IMR-90 (cell line): ENCODE measurements around the gene REPS2. TPM values are rescaled to one million over a fixed set of nuclear protein-coding genes. Genes with fewer than 3 reads are reported as not detected.
A peak's percentile ranks its signal among the peaks of the same experiment; 100 is the strongest.

Experiments
- ATAC-seq: fragments of 200-7000 bp; cut with Tn5 transposase; 2 replicates; pipeline ENCODE4 v1.9.1; 2020; ENCODE audit warnings: low read depth, mild to moderate bottlenecking, moderate library complexity
- BruUV-seq: library from RNA; stranded (reverse); fragments of 400-500 nt; replicated peaks from 2 replicates; lab custom pipeline; 2021; lab: Mats Ljungman, UMichigan
- CTCF ChIA-PET: fragments of 300-600 bp; formaldehyde crosslinking; extraction: SDS; loops from one replicate; lab custom pipeline; 2021; ENCODE audit warnings: antibody characterized with exemption; lab: Yijun Ruan, JAX
- POLR2A ChIA-PET: fragments of 300-600 bp; sonication (Branson Sonifier 250); formaldehyde crosslinking; loops from one replicate; lab custom pipeline; 2022; ENCODE audit warnings: antibody characterized with exemption; ENCODE audit not compliant: unreplicated experiment; lab: Charles Lee
- DNase-seq: peaks from one replicate; pipeline ENCODE4 v3.0.0; 2013
- H2AFZ ChIP-seq: replicated peaks from 2 replicates; pipeline ENCODE3; 2013; ENCODE audit warnings: low read length, mild to moderate bottlenecking; ENCODE audit not compliant: poor library complexity
- H2AK5ac ChIP-seq: 2 replicates; pipeline ENCODE4 v1.6.1; 2013; ENCODE audit warnings: low read depth, low read length, inconsistent platforms
- H2AK9ac ChIP-seq: replicated peaks from 2 replicates; pipeline ENCODE3; 2013; ENCODE audit warnings: mild to moderate bottlenecking, low read depth, low read length, moderate library complexity; ENCODE audit not compliant: poor library complexity
- H2BK120ac ChIP-seq: 2 replicates; pipeline ENCODE4 v1.6.1; 2013; ENCODE audit warnings: low read depth, low read length, inconsistent platforms
- H2BK15ac ChIP-seq: 3 replicates; pipeline ENCODE4 v1.6.1; 2013; ENCODE audit warnings: low read depth, low read length, inconsistent platforms
- H2BK20ac ChIP-seq: 2 replicates; pipeline ENCODE4 v1.6.1; 2013; ENCODE audit warnings: low read depth, mild to moderate bottlenecking, inconsistent platforms, low read length, moderate library complexity
- H2BK5ac ChIP-seq: 2 replicates; pipeline ENCODE4 v1.6.1; 2013; ENCODE audit warnings: mild to moderate bottlenecking, low read depth, low read length, inconsistent platforms; ENCODE audit not compliant: poor library complexity, severe bottlenecking
- H3K14ac ChIP-seq: replicated peaks from 2 replicates; pipeline ENCODE4 v1.6.1; 2013; ENCODE audit warnings: low read depth, low read length, inconsistent platforms
- H3K18ac ChIP-seq: 2 replicates; pipeline ENCODE4 v1.6.1; 2013; ENCODE audit warnings: low read depth, low read length, control low read depth
- H3K23ac ChIP-seq: 2 replicates; pipeline ENCODE4 v1.6.1; 2013; ENCODE audit warnings: low read depth, low read length, inconsistent platforms
- H3K27ac ChIP-seq: 2 replicates; pipeline ENCODE4 v1.5.1; 2013; ENCODE audit warnings: mild to moderate bottlenecking, control low read depth, low read length; ENCODE audit not compliant: insufficient read depth
- H3K27me3 ChIP-seq: 2 replicates; pipeline ENCODE4 v1.6.1; 2013; ENCODE audit warnings: low read length; ENCODE audit not compliant: control insufficient read depth, insufficient read depth
- H3K36me3 ChIP-seq: 2 replicates; pipeline ENCODE4 v1.6.1; 2013; ENCODE audit warnings: low read length, mixed read lengths; ENCODE audit not compliant: control insufficient read depth, insufficient read depth
- H3K4ac ChIP-seq: 2 replicates; pipeline ENCODE4 v1.6.1; 2013; ENCODE audit warnings: low read depth, low read length, inconsistent platforms
- H3K4me1 ChIP-seq: 2 replicates; pipeline ENCODE4 v1.6.1; 2013; ENCODE audit warnings: low read length, mixed read lengths; ENCODE audit not compliant: control insufficient read depth, insufficient read depth
- H3K4me2 ChIP-seq: 2 replicates; pipeline ENCODE4 v1.6.1; 2013; ENCODE audit warnings: low read depth, mild to moderate bottlenecking, control low read depth, low read length, moderate library complexity
- H3K4me3 ChIP-seq: 2 replicates; pipeline ENCODE4 v1.5.1; 2013; ENCODE audit warnings: low read depth, mild to moderate bottlenecking, control low read depth, low read length, moderate library complexity; ENCODE audit not compliant: insufficient read depth
- H3K56ac ChIP-seq: 2 replicates; pipeline ENCODE4 v1.6.1; 2013; ENCODE audit warnings: low read length, inconsistent platforms; ENCODE audit not compliant: insufficient read depth; ENCODE audit errors: extremely low read depth
- H3K79me1 ChIP-seq, 2 experiments: 2 replicates each; pipeline ENCODE4 v1.6.1; 2013; ENCODE audit warnings: low read length in 2 of 2, inconsistent platforms in 1 of 2, low read depth in 1 of 2
- H3K9ac ChIP-seq: 2 replicates; pipeline ENCODE4 v1.6.1; 2013; ENCODE audit warnings: low read depth, low read length, control low read depth
- H3K9me1 ChIP-seq: 2 replicates; pipeline ENCODE4 v1.6.1; 2013; ENCODE audit warnings: low read length, inconsistent platforms; ENCODE audit not compliant: insufficient read depth
- H3K9me3 ChIP-seq: 2 replicates; pipeline ENCODE4 v1.6.1; 2013; ENCODE audit warnings: low read length; ENCODE audit not compliant: control insufficient read depth, insufficient read depth
- H4K20me1 ChIP-seq: 2 replicates; pipeline ENCODE4 v1.6.1; 2013; ENCODE audit warnings: low read length, inconsistent platforms; ENCODE audit not compliant: insufficient read depth
- H4K5ac ChIP-seq: 2 replicates; pipeline ENCODE4 v1.6.1; 2013; ENCODE audit warnings: mild to moderate bottlenecking, low read depth, low read length, control low read depth
- H4K8ac ChIP-seq, 2 experiments: 2 replicates each; pipeline ENCODE4 v1.6.1; 2013; ENCODE audit warnings: low read depth in 2 of 2, low read length in 2 of 2, control low read depth in 1 of 2, inconsistent platforms in 1 of 2
- H4K91ac ChIP-seq: 2 replicates; pipeline ENCODE4 v1.6.1; 2013; ENCODE audit warnings: low read depth, low read length, inconsistent platforms; ENCODE audit not compliant: insufficient read depth
- BHLHE40 ChIP-seq: fragments of 150-350 bp; IDR thresholded peaks from 2 replicates; pipeline ENCODE4 v1.6.1; 2016; ENCODE audit warnings: mild to moderate bottlenecking, low read depth, low read length
- CEBPB ChIP-seq: IDR thresholded peaks from 2 replicates; pipeline ENCODE4 v1.6.1; 2012; ENCODE audit warnings: low read depth, low read length, improper control_type of control experiment
- CHD1 ChIP-seq: IDR thresholded peaks from 2 replicates; pipeline ENCODE4 v1.6.1; 2012; ENCODE audit warnings: low read depth, low read length, improper control_type of control experiment
- CTCF ChIP-seq: conservative IDR thresholded peaks from 2 replicates; pipeline ENCODE4 v1.5.1; 2012; ENCODE audit warnings: mild to moderate bottlenecking, low read depth, low read length, improper control_type of control experiment
- FOS ChIP-seq: fragments of 150-350 bp; IDR thresholded peaks from 2 replicates; pipeline ENCODE4 v1.6.1; 2016; ENCODE audit warnings: low read depth, low read length
- MAFK ChIP-seq: IDR thresholded peaks from 2 replicates; pipeline ENCODE4 v1.6.1; 2012; ENCODE audit warnings: low read depth, low read length, improper control_type of control experiment
- MAZ ChIP-seq: IDR thresholded peaks from 2 replicates; pipeline ENCODE4 v1.6.1; 2012; ENCODE audit warnings: low read depth, mild to moderate bottlenecking, low read length, improper control_type of control experiment, moderate library complexity, borderline replicate concordance
- MXI1 ChIP-seq: IDR thresholded peaks from 2 replicates; pipeline ENCODE4 v1.6.1; 2012; ENCODE audit warnings: low read depth, mild to moderate bottlenecking, low read length, moderate library complexity, borderline replicate concordance
- NFE2L2 ChIP-seq: fragments of 150-350 bp; IDR thresholded peaks from 2 replicates; pipeline ENCODE4 v1.6.1; 2016; ENCODE audit warnings: low read depth, mild to moderate bottlenecking, low read length
- POLR2A ChIP-seq: IDR thresholded peaks from 2 replicates; pipeline ENCODE4 v1.6.1; 2012; ENCODE audit warnings: mild to moderate bottlenecking, low read depth, low read length
- RAD21 ChIP-seq: IDR thresholded peaks from 2 replicates; pipeline ENCODE4 v1.6.1; 2012; ENCODE audit warnings: low read length, improper control_type of control experiment
- RFX5 ChIP-seq: IDR thresholded peaks from 2 replicates; pipeline ENCODE4 v1.8.0; 2012; ENCODE audit warnings: low read depth, mild to moderate bottlenecking, low read length, moderate library complexity
- SMC3 ChIP-seq: fragments of 150-350 bp; IDR thresholded peaks from 2 replicates; pipeline ENCODE4 v1.6.1; 2016; ENCODE audit warnings: low read depth, mild to moderate bottlenecking, antibody characterized with exemption, low read length, moderate library complexity
- WGBS, 2 experiments: methylation state at CpG; one replicate each; pipeline versions ENCODE4 v1.1.5 to v1.1.7; 2013; ENCODE audit warnings: missing lambda C conversion rate in 2 of 2; ENCODE audit not compliant: insufficient read length in 1 of 2; ENCODE audit errors: extremely low coverage in 2 of 2; 5-methylcytosine and 5-hydroxymethylcytosine counted together
- dilution Hi-C: fragments of 300-500 bp; cut with HindIII; formaldehyde crosslinking; loops from one replicate; pipeline ENCODE4 v1.14.3; 2018; ENCODE audit warnings: low sequenced_read_pairs; ENCODE audit not compliant: unreplicated experiment
- in situ Hi-C: fragments of 300-500 bp; cut with MboI; formaldehyde crosslinking; loops from 3 replicates; pipeline ENCODE4 v1.14.3; 2019; ENCODE audit warnings: low sequenced_read_pairs, inconsistent platforms, mixed read lengths
- intact Hi-C: fragments of 100-400 bp; cut with micrococcal nuclease; formaldehyde crosslinking; loops from 2 replicates; pipeline ENCODE4 v1.10.0; 2022
- polyA plus RNA-seq, 3 experiments: library from polyadenylated mRNA; depleted of rRNA; stranded (reverse); fragments of >200 nt; gene quantifications; 2 replicates each; pipeline ENCODE4 v1.2.3, GENCODE V29; 2012; ENCODE audit warnings: low replicate concordance in 1 of 3
- total RNA-seq: library from RNA; depleted of rRNA; stranded (reverse); fragments of >200 nt; gene quantifications from 2 replicates; pipeline ENCODE4 v1.2.3, GENCODE V29; 2012
- TF ChIP-seq, protein P1 (sequence below): fragments of 150-350 bp; IDR thresholded peaks from 2 replicates; pipeline ENCODE4 v1.6.1; 2017; ENCODE audit warnings: mild to moderate bottlenecking, antibody characterized with exemption, low read length, low read depth
- TF ChIP-seq, protein P2 (sequence below): fragments of 150-350 bp; IDR thresholded peaks from 2 replicates; pipeline ENCODE4 v1.6.1; 2016; ENCODE audit warnings: low read depth, mild to moderate bottlenecking, low read length, moderate library complexity, borderline replicate concordance

REPS2 gene
- total and polyA plus RNA-seq, 2 of the 4 experiments (the other 2 are of a cell fraction): 0.02 to 0.18 TPM

DNA sequence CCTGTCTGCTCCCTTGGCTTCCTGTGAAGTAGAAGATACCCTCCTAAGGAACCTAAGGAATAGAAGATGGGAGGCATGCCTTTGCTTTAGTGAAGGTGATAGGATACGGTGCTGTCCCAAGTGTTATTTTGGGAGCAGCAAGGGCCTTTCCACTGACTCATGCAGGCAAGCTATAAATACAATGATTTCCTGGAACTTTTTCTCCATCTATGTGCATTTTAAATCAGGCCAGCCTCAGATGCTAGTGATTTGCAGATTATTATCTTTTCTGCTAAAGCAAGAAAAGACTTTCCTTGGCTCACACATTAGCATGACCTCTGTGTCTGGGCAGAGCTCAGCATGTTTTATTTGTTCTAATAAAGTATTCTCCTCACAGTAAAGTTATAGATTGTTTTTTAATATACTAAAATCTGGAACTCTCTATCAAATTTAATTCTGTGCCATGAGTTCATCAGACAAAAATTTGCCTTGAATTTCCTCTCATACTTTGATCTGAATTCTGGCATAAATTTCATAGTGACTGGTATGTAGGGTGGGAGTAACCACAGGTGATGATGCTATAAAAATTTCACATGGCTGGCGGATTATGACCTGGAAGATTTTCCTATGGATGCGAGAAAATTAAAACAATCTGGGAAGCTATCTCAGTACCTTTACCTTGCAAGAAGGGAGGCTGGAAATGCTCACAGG lies 131.7 kb downstream of the REPS2 start:
- H3K4me2 ChIP-seq: no peak overlapping the region
- no peak overlapping the region for H4K8ac ChIP-seq
- H3K4me3 ChIP-seq: no peak overlapping the region
- POLR2A ChIA-PET: no interaction called here
- H2BK5ac ChIP-seq: no peak overlapping the region
- H2AFZ ChIP-seq: no peak overlapping the region
- no peak overlapping the region for H3K27ac ChIP-seq
- no peaks in the 10 kb centered on the region for H3K36me3 ChIP-seq
- no peak overlapping the region for H3K9ac ChIP-seq
- H2BK15ac ChIP-seq: no peak overlapping the region
- H3K18ac ChIP-seq: peak overlapping the region; percentile 27; the same call in 1 of the 2 replicates
- no peaks in the 10 kb centered on the region for H3K79me1 ChIP-seq
- H4K5ac ChIP-seq: no peak overlapping the region
- no peak overlapping the region for H3K23ac ChIP-seq
- BruUV-seq: no TSS peak
- H3K4ac ChIP-seq: no peak overlapping the region; the same call in 1 of the 2 replicates
- no peak overlapping the region; the same call in 1 of the 2 replicates for H4K91ac ChIP-seq
- no peak overlapping the region for H3K14ac ChIP-seq
- H3K9me1 ChIP-seq: no peaks in the 10 kb centered on the region
- no peaks in the 10 kb centered on the region for H4K20me1 ChIP-seq
- DNase-seq (peak; percentile 13), ATAC-seq (no peak)
- in situ Hi-C loops: no loop called here
- H2BK120ac ChIP-seq: peak overlapping the region; percentile 47; the same call in 1 of the 2 replicates
- intact Hi-C loops: no loop called here
- no peaks in the 10 kb centered on the region for H3K9me3 ChIP-seq
- no peak for TF ChIP-seq MAFK
- no peak for TF ChIP-seq MXI1
- TF ChIP-seq RFX5: no peak
- no peak for TF ChIP-seq MAZ
- TF ChIP-seq CHD1: no peak
- TF ChIP-seq FOS: no peak
- no peak for TF ChIP-seq SMC3
- TF ChIP-seq, protein P1, sequence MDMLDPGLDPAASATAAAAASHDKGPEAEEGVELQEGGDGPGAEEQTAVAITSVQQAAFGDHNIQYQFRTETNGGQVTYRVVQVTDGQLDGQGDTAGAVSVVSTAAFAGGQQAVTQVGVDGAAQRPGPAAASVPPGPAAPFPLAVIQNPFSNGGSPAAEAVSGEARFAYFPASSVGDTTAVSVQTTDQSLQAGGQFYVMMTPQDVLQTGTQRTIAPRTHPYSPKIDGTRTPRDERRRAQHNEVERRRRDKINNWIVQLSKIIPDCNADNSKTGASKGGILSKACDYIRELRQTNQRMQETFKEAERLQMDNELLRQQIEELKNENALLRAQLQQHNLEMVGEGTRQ: no peak
- no peak for TF ChIP-seq CEBPB
- TF ChIP-seq NFE2L2: no peak
- no peak for TF ChIP-seq RAD21
- TF ChIP-seq CTCF: no peak
- no peak for TF ChIP-seq POLR2A
- no peak for TF ChIP-seq BHLHE40
- TF ChIP-seq, protein P2, sequence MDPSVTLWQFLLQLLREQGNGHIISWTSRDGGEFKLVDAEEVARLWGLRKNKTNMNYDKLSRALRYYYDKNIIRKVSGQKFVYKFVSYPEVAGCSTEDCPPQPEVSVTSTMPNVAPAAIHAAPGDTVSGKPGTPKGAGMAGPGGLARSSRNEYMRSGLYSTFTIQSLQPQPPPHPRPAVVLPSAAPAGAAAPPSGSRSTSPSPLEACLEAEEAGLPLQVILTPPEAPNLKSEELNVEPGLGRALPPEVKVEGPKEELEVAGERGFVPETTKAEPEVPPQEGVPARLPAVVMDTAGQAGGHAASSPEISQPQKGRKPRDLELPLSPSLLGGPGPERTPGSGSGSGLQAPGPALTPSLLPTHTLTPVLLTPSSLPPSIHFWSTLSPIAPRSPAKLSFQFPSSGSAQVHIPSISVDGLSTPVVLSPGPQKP: no peak
- dilution Hi-C loops: no loop called here
- peaks cover 10% of the 10 kb centered on the region for H3K27me3 ChIP-seq
- peaks cover 2% of the 10 kb centered on the region for H3K4me1 ChIP-seq
- H3K56ac ChIP-seq: no peak overlapping the region
- CTCF ChIA-PET: interaction anchor here (0.5 kb wide), 1 partner anchor 91 kb away, joined by 3 read pairs; no protein-coding TSS in a partner anchor
- H2AK5ac ChIP-seq: no peak overlapping the region
- no peak overlapping the region for H2BK20ac ChIP-seq
- H2AK9ac ChIP-seq: no peak overlapping the region
- WGBS, 2 experiments: no CpG with 5 or more reads among the region's 3 CpGs
